Measurements from ENCODE around the gene STK32B.

STK32B gene

GRCh38 chr4:5478169-5478568, 426.9 kb downstream of the STK32B start:
- TF ChIP-seq POLR2A (IDR thresholded peaks at IDR 0.05; ENCODE audit: low read length) (no peak), GATA1 (IDR thresholded peaks at IDR 0.05; ENCODE audit: low read depth, low read length) (no peak)
- DNase-seq: no peak

GRCh38 chr4:5478697-5479096, 427.4 kb downstream of the STK32B start:
- TF ChIP-seq POLR2A (IDR thresholded peaks at IDR 0.05; ENCODE audit: low read length): no peak
- TF ChIP-seq GATA1 (IDR thresholded peaks at IDR 0.05; ENCODE audit: low read depth, low read length): no peak
- DNase-seq: no peak

DNA sequence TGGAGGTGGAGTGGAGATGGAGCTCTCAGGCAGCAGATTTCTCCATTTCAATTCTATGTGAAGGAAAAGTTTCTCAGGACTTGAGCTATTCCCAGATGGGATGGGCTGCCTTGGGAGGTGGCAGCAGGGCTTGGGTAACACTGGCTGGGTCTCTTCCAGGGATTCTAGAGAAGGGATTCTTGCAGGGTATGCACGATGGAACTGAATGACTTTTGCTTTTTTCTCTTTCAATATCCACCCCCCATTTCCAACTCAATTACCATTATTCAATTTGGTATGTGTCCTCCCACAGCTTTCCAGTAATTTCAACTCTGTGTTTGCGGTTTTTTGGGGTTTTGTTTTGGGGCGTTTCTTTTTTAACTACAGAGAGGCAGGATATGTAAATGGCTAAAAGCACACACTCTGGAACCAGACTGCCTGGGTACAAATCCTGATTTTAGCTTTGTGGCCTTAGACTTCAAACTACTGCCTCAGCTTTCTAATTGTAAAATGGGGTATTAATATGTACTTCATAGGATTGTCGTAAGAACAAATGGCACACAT, 428.3 kb downstream of the STK32B start:
- no peak for TF ChIP-seq GATA1 (IDR thresholded peaks at IDR 0.05; ENCODE audit: low read depth, low read length)
- TF ChIP-seq POLR2A (IDR thresholded peaks at IDR 0.05; ENCODE audit: low read length): no peak
- DNase-seq: no peak

DNA sequence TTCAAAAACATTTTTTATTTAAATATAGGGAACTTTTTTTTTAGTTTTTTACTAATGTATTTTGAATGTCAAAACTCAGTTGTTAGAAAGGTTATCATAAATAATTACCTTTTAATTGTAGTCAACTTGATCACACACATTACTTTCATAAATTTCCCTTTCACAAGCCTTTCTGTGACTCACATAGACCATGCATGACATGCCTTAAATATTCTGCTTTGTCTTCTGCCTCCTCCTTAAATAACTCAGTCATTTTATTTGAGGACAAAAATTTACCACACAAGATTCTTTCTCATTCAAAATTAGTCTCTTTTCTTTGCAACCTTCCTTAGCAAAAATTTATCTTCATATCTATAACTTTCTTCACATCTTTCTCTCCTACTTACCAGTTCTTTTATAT, 437.1 kb downstream of the STK32B start:
- no peak for TF ChIP-seq GATA1 (IDR thresholded peaks at IDR 0.05; ENCODE audit: low read depth, low read length)
- DNase-seq: no peak

DNA sequence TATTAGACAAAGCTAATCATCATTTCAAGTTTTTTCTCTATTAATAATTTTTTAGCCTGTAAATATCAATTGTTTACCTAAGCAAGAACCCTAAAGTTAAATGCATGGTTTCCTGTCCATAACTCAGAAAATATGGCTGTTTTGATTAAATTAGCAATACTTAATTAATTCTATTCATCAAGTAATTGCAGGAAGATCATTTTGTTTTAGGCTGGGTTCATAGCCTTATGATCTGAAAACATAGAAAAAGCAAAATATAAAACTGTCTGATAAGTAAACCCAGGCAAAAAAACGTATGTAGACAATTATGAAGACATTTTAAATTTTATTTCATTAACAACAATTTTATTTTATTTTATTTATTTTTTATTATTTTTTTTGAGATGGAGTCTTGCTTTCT, 438.0 kb downstream of the STK32B start:
- no peak for DNase-seq
- TF ChIP-seq POLR2A (IDR thresholded peaks at IDR 0.05; ENCODE audit: low read length): no peak
- no peak for TF ChIP-seq GATA1 (IDR thresholded peaks at IDR 0.05; ENCODE audit: low read depth, low read length)

DNA sequence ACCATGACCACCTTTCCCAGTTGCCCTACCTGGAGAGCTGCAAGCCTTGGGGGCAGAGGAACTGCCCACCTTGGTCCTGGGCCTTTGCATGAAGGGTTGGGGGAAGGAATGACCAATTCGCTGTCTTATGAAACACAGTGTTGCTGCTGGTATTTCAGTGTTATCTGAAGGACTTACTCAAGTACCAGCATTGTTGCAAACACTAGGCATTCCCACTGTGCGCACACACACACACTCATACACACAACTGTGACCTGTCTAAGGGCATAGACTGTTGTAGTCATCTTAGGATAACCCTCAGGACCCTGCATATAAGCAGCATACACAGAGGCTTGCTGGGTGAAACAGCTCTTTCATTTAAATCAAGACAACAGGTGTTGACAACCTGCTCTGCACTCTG, 446.2 kb downstream of the STK32B start:
- TF ChIP-seq GATA1 (IDR thresholded peaks at IDR 0.05; ENCODE audit: low read depth, low read length): no peak
- no peak for TF ChIP-seq POLR2A (IDR thresholded peaks at IDR 0.05; ENCODE audit: low read length)

GRCh38 chr4:5500165-5500564, 448.9 kb downstream of the STK32B start:
- TF ChIP-seq POLR2A (IDR thresholded peaks at IDR 0.05; ENCODE audit: low read length) (no peak), GATA1 (IDR thresholded peaks at IDR 0.05; ENCODE audit: low read depth, low read length) (no peak)
- no peak for DNase-seq

More for the DNA sequence above, 446.2 kb downstream of the STK32B start:
- no peak for DNase-seq

DNA sequence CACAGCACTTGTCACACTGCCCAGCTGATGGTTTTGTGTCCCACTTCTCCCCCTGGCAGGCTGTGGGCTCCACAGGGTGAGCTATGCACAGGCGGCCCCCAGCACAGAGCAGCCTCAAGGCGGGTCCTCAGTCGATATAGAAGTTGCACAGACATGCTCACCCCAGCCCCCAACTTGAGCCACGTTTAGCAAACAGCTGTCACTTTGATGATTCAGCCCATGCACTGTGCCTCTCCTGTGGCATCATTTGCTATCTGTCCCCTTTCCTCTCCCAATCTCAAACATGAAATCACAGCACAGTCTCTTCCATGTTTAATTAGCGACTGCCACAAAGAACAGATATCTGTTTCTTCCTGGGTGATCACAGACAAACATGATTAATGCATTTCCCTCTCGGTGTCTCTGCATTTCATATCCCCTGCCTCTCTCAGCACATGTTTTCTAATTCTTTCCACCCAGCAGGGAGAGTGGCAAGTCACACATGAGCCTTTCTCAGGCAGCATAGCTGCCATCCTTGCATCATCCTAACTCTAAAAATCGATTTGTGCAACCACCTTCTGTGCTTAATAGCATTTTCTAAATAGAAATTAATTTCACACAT, 452.2 kb downstream of the STK32B start:
- no peak for DNase-seq
- TF ChIP-seq GATA1 (IDR thresholded peaks at IDR 0.05; ENCODE audit: low read depth, low read length) (no peak), POLR2A (IDR thresholded peaks at IDR 0.05; ENCODE audit: low read length) (no peak)

GRCh38 chr4:5504486-5504885, 453.2 kb downstream of the STK32B start:
- TF ChIP-seq POLR2A (IDR thresholded peaks at IDR 0.05; ENCODE audit: low read length): no peak
- no peak for TF ChIP-seq GATA1 (IDR thresholded peaks at IDR 0.05; ENCODE audit: low read depth, low read length)
- no peak for DNase-seq

DNA sequence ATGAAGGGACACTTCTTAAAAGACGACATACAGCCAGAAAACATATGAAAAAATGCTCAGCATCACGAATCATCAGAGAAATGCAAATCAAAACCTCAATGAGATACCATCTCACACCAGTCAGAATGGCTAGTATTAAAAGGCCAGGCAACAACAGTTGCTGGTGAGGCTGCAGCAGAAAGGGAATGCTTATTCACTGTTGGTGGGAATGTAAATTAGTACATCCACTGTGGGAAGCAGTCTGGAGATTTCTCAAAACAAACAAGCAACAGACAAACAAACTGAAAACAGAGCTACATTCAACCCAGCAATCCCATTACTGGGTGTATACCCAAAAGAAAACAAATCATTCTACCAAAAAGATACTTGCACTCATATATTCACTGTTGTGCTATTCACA, 459.2 kb downstream of the STK32B start:
- DNase-seq: no peak
- TF ChIP-seq GATA1 (IDR thresholded peaks at IDR 0.05; ENCODE audit: low read depth, low read length) (no peak), POLR2A (IDR thresholded peaks at IDR 0.05; ENCODE audit: low read length) (no peak)

GRCh38 chr4:5511791-5512190, 460.5 kb downstream of the STK32B start:
- TF ChIP-seq GATA1 (IDR thresholded peaks at IDR 0.05; ENCODE audit: low read depth, low read length): no peak
- no peak for DNase-seq

DNA sequence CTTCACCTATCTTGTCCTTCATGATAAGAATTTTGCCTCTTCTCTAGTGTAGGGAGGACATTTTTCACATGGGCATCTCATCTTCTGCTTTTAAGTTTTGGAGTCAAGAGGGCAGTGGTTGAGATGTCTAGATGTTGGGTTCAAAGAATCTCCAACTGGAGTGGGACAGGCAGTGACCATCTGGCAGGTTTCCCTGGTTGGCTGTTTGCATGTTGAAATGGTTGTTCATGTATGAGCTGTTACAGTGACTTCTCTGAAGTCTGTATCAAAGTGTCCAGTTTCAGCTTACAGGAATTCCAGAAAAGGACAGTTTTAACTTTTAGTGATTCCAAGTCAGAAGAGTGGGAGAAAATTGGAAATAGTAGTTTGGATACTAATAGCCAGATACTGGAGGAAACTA, 464.4 kb downstream of the STK32B start:
- TF ChIP-seq GATA1 (IDR thresholded peaks at IDR 0.05; ENCODE audit: low read depth, low read length): no peak
- no peak for TF ChIP-seq POLR2A (IDR thresholded peaks at IDR 0.05; ENCODE audit: low read length)
- DNase-seq: no peak

- TF ChIP-seq POLR2A (IDR thresholded peaks at IDR 0.05; ENCODE audit: low read length): no peak
- TF ChIP-seq GATA1 (IDR thresholded peaks at IDR 0.05; ENCODE audit: low read depth, low read length): no peak
- DNase-seq: no peak
Measured at GRCh38 chr4:5517372-5517771, 466.1 kb downstream of the STK32B start.

DNA sequence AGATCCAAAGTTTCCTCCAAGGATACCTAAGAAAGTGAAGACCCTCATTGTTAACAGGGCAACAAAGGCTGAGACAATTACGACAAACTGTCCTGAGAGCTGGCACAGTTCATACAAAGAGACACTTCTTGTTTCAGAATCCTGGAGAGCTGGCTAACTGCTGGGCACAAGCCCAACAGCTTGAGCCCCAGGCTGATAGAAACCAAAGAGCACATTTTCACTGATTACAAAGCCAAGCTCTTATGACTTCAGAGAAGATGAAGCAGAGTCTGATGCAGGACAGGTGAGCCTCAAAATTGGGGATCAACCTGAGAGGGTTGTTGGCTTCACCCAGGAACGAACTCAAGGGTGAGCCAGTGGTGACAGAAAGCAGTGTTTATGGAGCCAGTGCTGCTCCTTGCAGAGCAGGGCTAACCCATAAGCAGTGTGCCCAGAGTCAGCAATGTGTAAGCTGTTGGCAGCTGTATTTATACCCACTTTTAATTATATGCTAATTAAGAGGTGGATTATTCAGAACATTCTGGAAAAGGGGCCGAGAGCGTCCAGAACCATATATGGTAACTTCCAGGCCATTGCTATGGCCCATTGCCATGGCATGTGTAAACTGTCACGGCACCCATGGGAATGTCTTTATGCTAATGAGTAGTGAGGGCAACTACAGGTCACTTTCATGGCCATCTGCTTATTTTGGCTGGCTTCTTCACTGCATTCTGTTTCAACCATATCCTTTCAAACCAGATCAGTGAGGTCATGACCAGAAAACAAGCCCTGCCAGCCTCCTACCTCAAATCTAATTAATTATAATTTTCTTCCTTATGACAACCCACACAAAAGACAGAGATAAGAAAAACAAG, 473.4 kb downstream of the STK32B start:
- DNase-seq: no peak
- no peak for TF ChIP-seq GATA1 (IDR thresholded peaks at IDR 0.05; ENCODE audit: low read depth, low read length)
- TF ChIP-seq POLR2A (IDR thresholded peaks at IDR 0.05; ENCODE audit: low read length): no peak
